H7 (cell line): ENCODE data around the gene SLC25A3. TPM values are rescaled to one million over a fixed set of nuclear protein-coding genes. Genes with fewer than 3 reads are reported as not detected.
A peak's percentile ranks its signal among the peaks of the same experiment; 100 is the strongest.
"Not testable (repeated sequence)": the region's sequence is repeated elsewhere in the genome, so short reads cannot be mapped to it uniquely, and the experiment has no call there.

Experiments used
- DNase-seq: peaks from one replicate; pipeline ENCODE4 v3.0.0; 2012
- H3K27me3 ChIP-seq: 2 replicates; pipeline ENCODE4 v1.6.0; 2011; ENCODE audit warnings: mild to moderate bottlenecking, low read length; ENCODE audit not compliant: control insufficient read depth, insufficient read depth
- H3K36me3 ChIP-seq: replicated peaks from 2 replicates; pipeline ENCODE4 v1.5.1; 2011; ENCODE audit warnings: low read length; ENCODE audit not compliant: control insufficient read depth, insufficient read depth
- H3K4me3 ChIP-seq: 2 replicates; pipeline ENCODE4 v1.5.1; 2011; ENCODE audit warnings: low read depth, mild to moderate bottlenecking, control low read depth, low read length, moderate library complexity; ENCODE audit not compliant: insufficient read depth
- total RNA-seq: library from RNA; depleted of rRNA; stranded (reverse); fragments of >200 nt; shearing (Covaris generic); gene quantifications from 2 replicates; pipeline ENCODE4 v1.2.3, GENCODE V29; 2014

Gene SLC25A3
- total RNA-seq, 1 experiment from 2014 or later = 953 TPM

- Histone ChIP-seq H3K36me3 (no peaks in the 10 kb centered on the region), H3K27me3 (no peaks in the 10 kb centered on the region), H3K4me3 (no peak overlapping the region)
- DNase-seq = no peak
These were observed 25.5 kb downstream of the SLC25A3 start for GRCh38 chr12:98618952-98619351.

GRCh38 chr12:98635657-98636323 is 42.3 kb downstream of the SLC25A3 start:
- DNase-seq = no peak
- Histone ChIP-seq H3K36me3 (no peaks in the 10 kb centered on the region; the same call in none of the 2 replicates), H3K27me3 (no peaks in the 10 kb centered on the region), H3K4me3 (no peak overlapping the region)

GRCh38 chr12:98637068-98637467 is 43.6 kb downstream of the SLC25A3 start:
- no peak for DNase-seq

GRCh38 chr12:98638009-98638408 is 44.5 kb downstream of the SLC25A3 start:
- Histone ChIP-seq H3K4me3 (no peak overlapping the region), H3K27me3 (no peaks in the 10 kb centered on the region), H3K36me3 (no peaks in the 10 kb centered on the region)
- DNase-seq = no peak

More at GRCh38 chr12:98637068-98637467, 43.6 kb downstream of the SLC25A3 start:
- H3K4me3 ChIP-seq = no peak overlapping the region
- H3K36me3 ChIP-seq = no peaks in the 10 kb centered on the region; the same call in 1 of the 2 replicates
- H3K27me3 ChIP-seq = no peaks in the 10 kb centered on the region

- Histone ChIP-seq H3K27me3 (no peaks in the 10 kb centered on the region), H3K36me3 (no peaks in the 10 kb centered on the region), H3K4me3 (no peak overlapping the region)
- no peak for DNase-seq
These were observed 46.0 kb downstream of the SLC25A3 start for GRCh38 chr12:98639491-98639890.

- not testable (repeated sequence) for H3K36me3 ChIP-seq, DNase-seq, H3K4me3 ChIP-seq, H3K27me3 ChIP-seq
These were observed 49.3 kb downstream of the SLC25A3 start for GRCh38 chr12:98642801-98643200.

GRCh38 chr12:98644433-98644711 is 50.9 kb downstream of the SLC25A3 start:
- no peaks in the 10 kb centered on the region for H3K27me3 ChIP-seq
- H3K4me3 ChIP-seq = peak overlapping the region; percentile 96
- no peak for DNase-seq
- 0 out of 2 replicates have a peak, but pooled peaks cover under 1% of the 10 kb centered on the region for H3K36me3 ChIP-seq

GRCh38 chr12:98644712-98645571 is 51.5 kb downstream of the SLC25A3 start, which contains the start of the genes APAF1 and IKBIP:
Gene APAF1, plus strand, starts transcription at chr12:98645290. Its CDS starts 3,070 bp downstream, at chr12:98648360.
Gene IKBIP, minus strand, starts transcription at chr12:98644788. Its CDS starts 87 bp downstream, at chr12:98644701.
- DNase-seq = peak; percentile 97

GRCh38 chr12:98645572-98646067 is 52.1 kb downstream of the SLC25A3 start:
- Histone ChIP-seq H3K4me3 (peak overlapping the region; percentile 96), H3K36me3 (peaks cover 4% of the 10 kb centered on the region), H3K27me3 (no peaks in the 10 kb centered on the region)
- DNase-seq = peak; percentile 61

More at GRCh38 chr12:98644712-98645571, 51.5 kb downstream of the SLC25A3 start, which contains the start of the genes APAF1 and IKBIP:
- Histone ChIP-seq H3K36me3 (peaks cover 4% of the 10 kb centered on the region), H3K27me3 (no peaks in the 10 kb centered on the region), H3K4me3 (peak within 1 kb of the TSS; percentile 96)

- peak overlapping the region; percentile 96 for H3K4me3 ChIP-seq
- no peak for DNase-seq
- no peaks in the 10 kb centered on the region for H3K27me3 ChIP-seq
- peaks cover 4% of the 10 kb centered on the region for H3K36me3 ChIP-seq
These were observed 53.0 kb downstream of the SLC25A3 start for GRCh38 chr12:98646294-98647090.

- H3K36me3 ChIP-seq = peaks cover 4% of the 10 kb centered on the region
- H3K27me3 ChIP-seq = no peaks in the 10 kb centered on the region
- H3K4me3 ChIP-seq = no peak overlapping the region
- DNase-seq = no peak
These were observed 57.8 kb downstream of the SLC25A3 start for GRCh38 chr12:98651328-98651727.

GRCh38 chr12:98653866-98654493 is 60.5 kb downstream of the SLC25A3 start:
- no peak overlapping the region for H3K4me3 ChIP-seq
- no peaks in the 10 kb centered on the region for H3K27me3 ChIP-seq
- peaks cover 4% of the 10 kb centered on the region for H3K36me3 ChIP-seq
- peak; percentile 43 for DNase-seq
